NOMO-1 treated with DMSO at 0.1 percent for 48 hours (cell line): ENCODE measurements around the gene WDR17.

Experiments used
- DNase-seq: peaks from one replicate; lab custom pipeline; 2025; ENCODE audit not compliant: unreplicated experiment; lab: John Stamatoyannopoulos, UW

Gene WDR17

GRCh38 chr4:176090115-176090514 is 24.5 kb downstream of the WDR17 start:
- DNase-seq: peak; percentile 60

GRCh38 chr4:176099314-176099713 is 33.7 kb downstream of the WDR17 start:
- DNase-seq: no peak

DNA sequence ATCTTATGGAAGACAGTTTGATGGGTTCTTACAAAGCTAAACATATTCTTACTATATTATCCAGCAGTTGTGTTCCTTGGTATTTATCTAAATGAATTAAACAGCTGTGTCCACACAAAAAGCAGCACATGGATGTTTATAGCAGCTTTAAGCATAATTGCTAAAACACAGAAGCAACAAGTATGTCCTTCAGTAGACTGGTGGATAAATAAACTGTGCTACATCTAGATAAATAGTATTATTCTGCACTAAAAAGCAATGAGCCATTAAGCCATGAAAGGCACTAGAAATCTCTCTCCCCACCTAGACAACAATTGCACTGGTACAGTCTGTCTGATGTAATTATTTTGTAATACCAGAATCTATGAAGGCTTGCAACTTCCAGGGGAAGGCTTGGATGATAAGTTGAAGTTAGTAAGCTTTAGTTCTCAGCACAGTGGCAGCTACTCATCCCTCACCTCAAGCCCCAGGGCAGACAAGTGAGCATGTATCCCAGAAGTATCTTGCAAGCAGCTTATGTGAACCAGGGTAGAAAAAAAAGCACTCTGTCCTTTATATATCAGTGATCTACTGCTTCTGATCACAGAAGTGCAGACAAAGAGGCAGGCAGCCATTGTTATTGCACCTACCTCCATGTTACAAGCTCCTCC is 36.9 kb downstream of the WDR17 start:
- DNase-seq: no peak

- DNase-seq: no peak
These were observed 42.1 kb downstream of the WDR17 start for GRCh38 chr4:176107695-176108094.

GRCh38 chr4:176123710-176124407 is 58.2 kb downstream of the WDR17 start:
- peak; percentile 33 for DNase-seq

DNA sequence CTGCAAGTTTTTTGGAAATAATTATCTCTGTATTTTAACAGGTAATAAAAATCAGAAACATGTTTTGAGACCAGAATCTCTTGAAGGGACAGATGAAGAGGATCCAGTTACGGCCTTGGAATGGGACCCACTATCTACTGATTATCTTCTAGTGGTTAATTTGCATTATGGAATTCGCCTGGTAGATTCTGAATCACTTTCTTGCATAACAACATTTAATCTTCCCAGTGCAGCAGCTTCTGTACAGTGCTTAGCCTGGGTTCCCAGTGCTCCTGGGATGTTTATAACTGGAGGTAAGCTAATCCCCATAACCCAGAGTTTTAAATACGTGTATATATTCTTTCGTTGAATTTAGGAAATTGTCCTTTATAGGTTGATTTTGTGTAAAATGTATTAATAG is 59.4 kb downstream of the WDR17 start:
- no peak for DNase-seq

GRCh38 chr4:176134670-176135069 is 69.0 kb downstream of the WDR17 start:
- DNase-seq: no peak

GRCh38 chr4:176137631-176138030 is 72.0 kb downstream of the WDR17 start:
- no peak for DNase-seq

DNA sequence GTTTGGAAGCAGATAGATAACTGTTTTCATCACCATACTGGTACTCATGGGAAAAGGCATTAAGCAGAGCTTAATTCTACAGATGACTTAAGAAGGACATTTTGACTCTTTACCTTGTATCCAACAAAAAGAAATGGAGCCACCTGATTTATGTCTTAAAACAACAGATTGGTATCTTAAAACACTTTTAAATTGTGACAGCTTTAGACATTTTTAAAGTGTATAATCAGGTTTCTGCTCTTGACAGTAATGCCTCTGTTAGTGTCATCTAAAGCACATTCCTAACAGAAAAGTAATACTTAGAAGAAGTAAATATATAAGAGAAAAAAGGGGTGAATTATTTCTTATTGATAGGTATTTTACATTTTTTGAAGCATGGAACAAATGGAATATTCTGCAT is 73.9 kb downstream of the WDR17 start:
- DNase-seq: no peak

DNA sequence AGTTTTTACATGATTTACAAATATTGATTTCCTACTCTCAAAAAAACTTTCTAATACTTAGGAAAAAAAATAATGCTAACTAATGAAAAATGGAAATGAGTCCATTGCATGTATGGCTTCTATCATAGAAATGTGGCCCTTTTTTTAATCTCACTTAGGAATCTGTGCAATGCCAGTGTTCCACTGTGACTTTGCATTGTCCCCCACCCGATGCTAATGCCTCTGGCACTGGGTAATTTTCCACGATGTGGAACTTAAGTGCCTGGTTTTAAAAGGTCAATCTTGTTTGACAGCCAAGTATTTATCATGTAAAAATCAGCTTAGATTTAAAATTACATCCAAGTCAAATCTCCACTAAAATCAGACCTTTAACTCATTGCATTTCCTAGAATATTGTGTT is 76.6 kb downstream of the WDR17 start:
- no peak for DNase-seq

DNA sequence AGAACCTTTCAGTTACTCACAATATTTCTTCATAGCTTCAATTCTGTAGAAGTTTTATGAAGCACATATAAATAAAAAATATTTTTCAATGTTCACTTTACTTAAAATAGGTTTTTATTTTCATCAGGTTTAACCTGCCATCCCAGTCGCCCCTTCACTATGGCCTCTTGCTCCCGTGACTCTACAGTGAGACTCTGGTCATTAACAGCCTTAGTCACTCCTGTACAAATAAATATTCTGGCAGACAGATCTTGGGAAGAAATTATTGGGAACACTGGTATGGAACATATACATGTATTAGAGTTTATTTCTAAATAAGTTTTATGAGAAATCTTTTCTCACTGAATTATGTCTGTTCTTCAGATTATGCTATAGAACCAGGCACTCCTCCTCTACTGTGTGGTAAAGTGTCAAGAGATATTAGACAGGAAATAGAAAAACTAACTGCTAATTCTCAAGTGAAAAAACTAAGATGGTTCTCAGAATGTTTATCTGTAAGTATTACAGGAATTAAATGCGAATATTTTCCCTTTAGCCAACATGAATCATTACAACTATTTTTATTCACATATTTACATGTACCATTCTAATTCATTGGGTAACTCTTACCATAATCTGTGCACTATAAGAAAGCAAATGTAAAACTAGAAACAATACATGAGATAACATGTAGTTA is 84.2 kb downstream of the WDR17 start:
- no peak for DNase-seq

DNA sequence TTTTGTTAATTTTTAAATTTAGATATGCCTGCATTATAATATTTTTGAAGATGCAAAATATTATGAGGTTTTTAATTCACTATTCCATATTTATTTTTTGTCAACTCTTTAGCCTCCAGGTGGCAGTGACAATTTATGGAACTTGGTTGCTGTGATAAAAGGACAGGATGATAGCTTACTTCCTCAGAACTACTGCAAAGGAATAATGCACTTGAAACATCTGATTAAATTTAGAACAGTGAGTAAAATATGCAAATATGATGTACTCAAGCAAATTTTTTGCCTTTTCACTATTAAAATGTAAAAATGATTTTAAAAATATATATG is 84.7 kb downstream of the WDR17 start:
- peak; percentile 30 for DNase-seq

- DNase-seq: no peak
These were observed 85.1 kb downstream of the WDR17 start for GRCh38 chr4:176150704-176151103.

DNA sequence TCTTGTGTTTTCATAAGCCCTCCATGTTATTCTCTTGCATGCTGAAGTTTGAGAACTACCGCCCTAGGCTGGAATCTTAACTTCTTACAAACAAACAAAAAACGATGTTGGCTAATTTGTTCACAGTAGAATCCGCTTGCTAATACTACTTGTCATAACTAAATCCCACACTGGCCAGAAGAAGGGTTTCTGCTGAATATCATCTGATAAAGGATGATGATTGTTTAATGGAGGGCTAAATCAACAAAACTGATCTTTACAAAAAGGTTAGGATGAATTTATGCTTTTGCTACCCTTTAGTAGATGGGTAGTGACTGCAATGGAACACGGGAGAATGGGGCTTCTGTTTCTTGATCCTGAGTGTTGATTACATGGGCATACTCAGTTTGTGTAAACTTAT is 87.5 kb downstream of the WDR17 start:
- no peak for DNase-seq

- DNase-seq: no peak
These were observed 91.0 kb downstream of the WDR17 start for GRCh38 chr4:176156656-176157055.

DNA sequence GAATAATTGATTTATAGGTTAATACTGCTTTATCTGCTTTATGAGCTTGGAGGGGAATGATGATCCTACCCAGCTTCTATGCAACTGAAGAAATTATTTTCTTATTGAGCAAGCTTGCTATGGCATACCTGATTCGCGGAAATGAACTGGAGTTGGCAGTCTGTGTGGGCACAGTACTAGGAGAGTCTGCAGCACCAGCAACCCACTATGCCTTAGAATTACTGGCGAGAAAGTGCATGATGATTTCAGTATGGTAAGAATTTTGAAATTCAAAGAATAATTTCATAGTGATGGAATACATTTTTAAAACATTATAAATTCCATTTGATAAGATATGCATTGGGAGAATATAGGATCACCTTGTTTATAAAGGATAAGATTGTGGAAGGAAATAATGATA is 97.4 kb downstream of the WDR17 start:
- no peak for DNase-seq

DNA sequence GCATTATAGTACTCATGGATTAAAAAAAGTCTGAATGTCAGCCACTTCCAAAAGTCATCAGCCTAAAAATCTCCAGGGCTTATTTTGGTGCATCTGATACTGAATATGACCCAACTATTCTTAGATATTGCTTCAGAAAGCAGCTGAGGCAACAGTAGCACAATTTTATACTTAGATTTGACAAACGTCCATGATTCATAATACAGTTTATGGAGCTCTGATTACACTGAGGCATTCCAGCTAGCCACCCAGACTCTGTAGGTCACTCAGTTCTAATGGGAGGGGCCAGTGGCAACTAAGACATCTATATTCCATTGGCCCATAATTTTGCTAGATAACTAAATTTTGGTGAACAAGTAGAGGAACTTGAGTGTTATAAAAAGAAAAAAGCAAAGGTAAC is 119.4 kb downstream of the WDR17 start:
- DNase-seq: no peak

GRCh38 chr4:176186067-176186466 is 120.4 kb downstream of the WDR17 start:
- no peak for DNase-seq

DNA sequence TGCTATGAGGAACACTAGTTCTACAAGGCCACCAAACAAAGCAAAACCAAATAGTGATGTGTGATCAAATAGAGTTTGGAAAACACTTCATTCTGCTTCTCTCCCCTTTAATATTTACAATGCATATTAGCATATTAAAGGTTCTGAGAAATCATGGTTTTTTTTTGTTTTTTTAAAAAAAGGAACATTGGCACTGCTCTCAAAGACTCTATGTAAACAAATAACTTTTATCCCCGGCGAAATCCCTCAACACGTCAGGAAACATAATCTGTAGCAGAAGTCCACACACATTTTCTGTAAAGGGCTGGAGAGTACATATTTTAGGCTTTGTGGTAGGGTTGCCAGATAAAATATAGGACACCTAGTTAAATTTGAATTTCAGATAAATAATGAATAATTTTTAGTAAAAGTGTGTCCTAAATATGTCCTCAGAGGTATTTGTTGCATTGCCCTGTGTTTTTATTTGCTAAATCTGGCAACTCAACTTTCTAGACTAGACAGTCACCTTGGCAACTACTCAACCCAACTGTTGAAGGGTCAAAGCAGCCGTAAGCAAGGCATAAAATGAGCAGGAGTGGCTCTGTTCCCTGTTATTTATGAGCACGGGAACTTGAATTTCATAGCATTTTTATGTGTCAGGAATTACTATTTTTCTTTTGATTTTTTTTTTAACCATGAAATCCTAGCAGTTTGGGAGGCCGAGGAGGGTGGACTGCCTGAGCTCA is 121.2 kb downstream of the WDR17 start:
- DNase-seq: no peak

DNA sequence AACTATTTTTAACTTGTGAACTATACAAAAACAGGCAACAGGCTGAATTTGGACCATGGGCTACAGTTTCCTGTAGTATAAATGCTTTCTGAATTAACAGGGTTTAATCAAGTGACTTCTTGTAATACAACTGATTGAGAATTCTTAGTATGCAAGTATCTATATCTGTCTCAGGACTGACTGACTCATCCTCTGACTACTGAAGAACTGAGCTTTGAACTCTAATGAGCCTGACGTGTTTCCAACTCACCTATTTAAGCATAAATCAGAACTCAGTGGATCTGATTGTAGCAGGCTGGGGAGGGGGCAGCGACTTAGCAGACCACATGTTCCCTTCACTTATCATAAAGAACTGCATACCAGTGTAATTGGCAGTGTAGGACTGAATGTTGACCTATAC is 122.0 kb downstream of the WDR17 start:
- no peak for DNase-seq

DNA sequence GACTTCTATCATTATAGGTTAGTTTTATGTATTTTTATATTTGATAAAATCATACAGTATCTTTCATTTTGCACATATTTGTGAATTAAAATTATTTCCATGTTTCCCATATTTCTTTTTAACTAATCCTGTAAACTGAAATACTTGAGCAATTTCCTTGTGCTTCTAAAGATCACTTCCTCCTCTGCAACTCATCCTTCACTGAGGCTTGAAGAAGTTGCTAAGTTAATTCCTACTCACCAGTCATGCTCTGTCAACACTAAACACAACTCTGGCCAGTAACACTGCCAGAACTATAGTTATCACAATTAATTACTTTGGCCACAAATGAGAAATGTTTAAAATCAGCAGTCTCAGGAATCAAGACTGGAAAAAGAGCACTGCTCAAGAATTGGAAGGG is 123.0 kb downstream of the WDR17 start:
- peak; percentile 49 for DNase-seq
